ENCODE results near the gene MYB. TPM values are rescaled to one million over a fixed set of nuclear protein-coding genes. Genes with fewer than 3 reads are reported as not detected.
A peak's percentile ranks its signal among the peaks of the same experiment; 100 is the strongest.
"Not testable (repeated sequence)": the region's sequence is repeated elsewhere in the genome, so short reads cannot be mapped to it uniquely, and the experiment has no call there.

The MYB gene
- 0.40 TPM for total RNA-seq
- 1 to 10 TPM in 5 of 8 donors, under 1 TPM in 3; 0.66 to 1.5 (median 1.1) TPM for polyA plus RNA-seq (ENCODE audit: insufficient read depth in 1 of 8, insufficient read length in 8 of 8, low replicate concordance in 1 of 8)
- long read RNA-seq, donor 1: 0 reads
- long read RNA-seq, donor 2: 0 reads
- long read RNA-seq, donor 3: 0 reads
- long read RNA-seq, donor 4: 0 reads
- long read RNA-seq, donor 5: 0 reads
- long read RNA-seq, donor 6, partial matches to known transcripts: 0 of 1 reads
- long read RNA-seq, donor 6, other reads (novel, unspliced or antisense): 0 of 1 reads
- long read RNA-seq, donor 7: 0 reads
- long read RNA-seq, donor 8: 0 reads
- long read RNA-seq, donor 9: 0 reads
- long read RNA-seq, donor 10: 0 reads
- long read RNA-seq, donor 11: 0 reads

- peaks cover 37% of the 10 kb centered on the region for H3K27me3 ChIP-seq (ENCODE audit: control insufficient read depth, insufficient read depth, low read length)
- DNase-seq: peak; percentile 62
- no peak within 1 kb of the TSS for H3K27ac ChIP-seq (ENCODE audit: low read length)
- WGBS (ENCODE audit: insufficient coverage): under 1% methylated on average over 63 of the region's 75 CpGs
- peaks cover 22% of the 10 kb centered on the region for H3K4me1 ChIP-seq (ENCODE audit: control insufficient read depth, insufficient read depth, low read length)
- H3K9me3 ChIP-seq (replicated peaks; ENCODE audit: control insufficient read depth, low read depth, low read length): no peaks in the 10 kb centered on the region
- H3K36me3 ChIP-seq (ENCODE audit: control insufficient read depth, insufficient read depth, low read length): no peaks in the 10 kb centered on the region
- peak within 1 kb of the TSS; percentile 49 for H3K4me3 ChIP-seq (ENCODE audit: low read length)
These were observed at the start of gene MYB for GRCh38 chr6:135180542-135181332. Gene MYB, plus strand, starts transcription at chr6:135181308. Its CDS starts 206 bp downstream, at chr6:135181514.

GRCh38 chr6:135132776-135133175 is 48.3 kb upstream of the MYB start:
- H3K4me1 ChIP-seq (ENCODE audit: control insufficient read depth, insufficient read depth, low read length): no peaks in the 10 kb centered on the region
- no peak overlapping the region for H3K27ac ChIP-seq (ENCODE audit: low read length)
- no CpG with 5 or more reads among the region's 2 CpGs for WGBS (ENCODE audit: insufficient coverage)
- no peak overlapping the region for H3K4me3 ChIP-seq (ENCODE audit: low read length)
- H3K27me3 ChIP-seq (ENCODE audit: control insufficient read depth, insufficient read depth, low read length): no peaks in the 10 kb centered on the region
- DNase-seq: no peak
- H3K36me3 ChIP-seq (ENCODE audit: control insufficient read depth, insufficient read depth, low read length): no peaks in the 10 kb centered on the region
- no peaks in the 10 kb centered on the region for H3K9me3 ChIP-seq (replicated peaks; ENCODE audit: control insufficient read depth, low read depth, low read length)

GRCh38 chr6:135135835-135136234 is 45.3 kb upstream of the MYB start:
- Histone ChIP-seq H3K27ac (ENCODE audit: low read length) (no peak overlapping the region), H3K27me3 (ENCODE audit: control insufficient read depth, insufficient read depth, low read length) (no peaks in the 10 kb centered on the region), H3K4me1 (ENCODE audit: control insufficient read depth, insufficient read depth, low read length) (no peaks in the 10 kb centered on the region), H3K4me3 (ENCODE audit: low read length) (no peak overlapping the region), H3K9me3 (replicated peaks; ENCODE audit: control insufficient read depth, low read depth, low read length) (no peaks in the 10 kb centered on the region), H3K36me3 (ENCODE audit: control insufficient read depth, insufficient read depth, low read length) (no peaks in the 10 kb centered on the region)
- WGBS (ENCODE audit: insufficient coverage): 83% methylated on average over 2 of the region's 4 CpGs
- DNase-seq: no peak

- Histone ChIP-seq H3K9me3 (replicated peaks; ENCODE audit: control insufficient read depth, low read depth, low read length) (no peaks in the 10 kb centered on the region), H3K27me3 (ENCODE audit: control insufficient read depth, insufficient read depth, low read length) (no peaks in the 10 kb centered on the region), H3K4me1 (ENCODE audit: control insufficient read depth, insufficient read depth, low read length) (no peaks in the 10 kb centered on the region), H3K27ac (ENCODE audit: low read length) (no peak overlapping the region), H3K36me3 (ENCODE audit: control insufficient read depth, insufficient read depth, low read length) (no peaks in the 10 kb centered on the region), H3K4me3 (ENCODE audit: low read length) (no peak overlapping the region)
- DNase-seq: no peak
- no CpG with 5 or more reads among the region's 1 CpG for WGBS (ENCODE audit: insufficient coverage)
These were observed 43.3 kb upstream of the MYB start for GRCh38 chr6:135137826-135138225.

GRCh38 chr6:135141182-135141581 is 39.9 kb upstream of the MYB start:
- Histone ChIP-seq H3K27ac (ENCODE audit: low read length) (no peak overlapping the region), H3K9me3 (replicated peaks; ENCODE audit: control insufficient read depth, low read depth, low read length) (no peaks in the 10 kb centered on the region), H3K4me3 (ENCODE audit: low read length) (no peak overlapping the region), H3K4me1 (ENCODE audit: control insufficient read depth, insufficient read depth, low read length) (no peaks in the 10 kb centered on the region), H3K27me3 (ENCODE audit: control insufficient read depth, insufficient read depth, low read length) (no peaks in the 10 kb centered on the region), H3K36me3 (ENCODE audit: control insufficient read depth, insufficient read depth, low read length) (no peaks in the 10 kb centered on the region)
- 78% methylated on average over 3 of the region's 4 CpGs for WGBS (ENCODE audit: insufficient coverage)
- no peak for DNase-seq

- no peaks in the 10 kb centered on the region for H3K9me3 ChIP-seq (replicated peaks; ENCODE audit: control insufficient read depth, low read depth, low read length)
- H3K27me3 ChIP-seq (ENCODE audit: control insufficient read depth, insufficient read depth, low read length): no peaks in the 10 kb centered on the region
- H3K4me3 ChIP-seq (ENCODE audit: low read length): no peak overlapping the region
- H3K36me3 ChIP-seq (ENCODE audit: control insufficient read depth, insufficient read depth, low read length): no peaks in the 10 kb centered on the region
- DNase-seq: no peak
- H3K27ac ChIP-seq (ENCODE audit: low read length): no peak overlapping the region
- no peaks in the 10 kb centered on the region for H3K4me1 ChIP-seq (ENCODE audit: control insufficient read depth, insufficient read depth, low read length)
These were observed 39.4 kb upstream of the MYB start for GRCh38 chr6:135141728-135142127.

GRCh38 chr6:135142232-135142631 is 38.9 kb upstream of the MYB start:
- H3K4me3 ChIP-seq (ENCODE audit: low read length); DNase-seq; H3K36me3 ChIP-seq (ENCODE audit: control insufficient read depth, insufficient read depth, low read length); H3K27ac ChIP-seq (ENCODE audit: low read length); H3K9me3 ChIP-seq (replicated peaks; ENCODE audit: control insufficient read depth, low read depth, low read length); H3K27me3 ChIP-seq (ENCODE audit: control insufficient read depth, insufficient read depth, low read length); H3K4me1 ChIP-seq (ENCODE audit: control insufficient read depth, insufficient read depth, low read length): not testable (repeated sequence)
- WGBS (ENCODE audit: insufficient coverage): no CpG with 5 or more reads among the region's 1 CpG

GRCh38 chr6:135144673-135145062 is 36.4 kb upstream of the MYB start:
- Histone ChIP-seq H3K36me3 (ENCODE audit: control insufficient read depth, insufficient read depth, low read length) (no peaks in the 10 kb centered on the region), H3K9me3 (replicated peaks; ENCODE audit: control insufficient read depth, low read depth, low read length) (no peaks in the 10 kb centered on the region), H3K27me3 (ENCODE audit: control insufficient read depth, insufficient read depth, low read length) (no peaks in the 10 kb centered on the region), H3K4me1 (ENCODE audit: control insufficient read depth, insufficient read depth, low read length) (no peaks in the 10 kb centered on the region), H3K4me3 (ENCODE audit: low read length) (no peak overlapping the region), H3K27ac (ENCODE audit: low read length) (no peak overlapping the region)
- no CpG with 5 or more reads among the region's 4 CpGs for WGBS (ENCODE audit: insufficient coverage)
- DNase-seq: no peak

- Histone ChIP-seq H3K4me3 (ENCODE audit: low read length) (no peak overlapping the region), H3K27me3 (ENCODE audit: control insufficient read depth, insufficient read depth, low read length) (no peaks in the 10 kb centered on the region), H3K4me1 (ENCODE audit: control insufficient read depth, insufficient read depth, low read length) (no peaks in the 10 kb centered on the region), H3K27ac (ENCODE audit: low read length) (no peak overlapping the region), H3K36me3 (ENCODE audit: control insufficient read depth, insufficient read depth, low read length) (no peaks in the 10 kb centered on the region), H3K9me3 (replicated peaks; ENCODE audit: control insufficient read depth, low read depth, low read length) (no peaks in the 10 kb centered on the region)
- peak; percentile 8 for DNase-seq
- 100% methylated on average over 1 of the region's 2 CpGs for WGBS (ENCODE audit: insufficient coverage)
These were observed 35.9 kb upstream of the MYB start for GRCh38 chr6:135145063-135145800.
